GM23338 (cell line): Measurements from ENCODE around the gene NOL12.
"Not testable (repeated sequence)": the region's sequence is repeated elsewhere in the genome, so short reads cannot be mapped to it uniquely, and the experiment has no call there.

Experiments used
- CTCF ChIP-seq, 2 experiments: fragments of 200-600 bp in 1 of 2; sonication (generic) in 1 of 2; conservative IDR thresholded peaks; 2 replicates each; pipeline versions ENCODE4 v1.5.1 to v1.6.1; 2016 to 2017; ENCODE audit warnings: antibody characterized with exemption in 2 of 2, low read depth in 2 of 2, mild to moderate bottlenecking in 2 of 2, moderate library complexity in 1 of 2
- ETS1 ChIP-seq: IDR thresholded peaks from 2 replicates; pipeline ENCODE4 v1.6.1; 2016; ENCODE audit warnings: antibody characterized with exemption
- EZH2 ChIP-seq: fragments of 200-600 bp; sonication (generic); IDR thresholded peaks from one replicate; pipeline ENCODE4 v1.8.0; 2017; ENCODE audit warnings: antibody characterized with exemption, mild to moderate bottlenecking, low read depth; ENCODE audit not compliant: unreplicated experiment
- EZH2phosphoT487 ChIP-seq: fragments of 200-600 bp; sonication (generic); IDR thresholded peaks from one replicate; pipeline ENCODE4 v1.8.1; 2018; ENCODE audit warnings: antibody characterized with exemption; ENCODE audit not compliant: unreplicated experiment
- NANOG ChIP-seq: IDR thresholded peaks from 2 replicates; pipeline ENCODE4 v1.6.1; 2016; ENCODE audit warnings: antibody characterized with exemption, borderline replicate concordance
- POLR2AphosphoS5 ChIP-seq: IDR thresholded peaks from 2 replicates; pipeline ENCODE4 v1.6.1; 2016; ENCODE audit warnings: antibody characterized with exemption, low read depth
- REST ChIP-seq: IDR thresholded peaks from one replicate; pipeline ENCODE4 v1.6.1; 2018; ENCODE audit warnings: antibody characterized with exemption; ENCODE audit not compliant: unreplicated experiment
- ZNF114 ChIP-seq: fragments of 250-450 bp; sonication (Bioruptor Pico); IDR thresholded peaks from 2 replicates; pipeline ENCODE4 v1.5.0; 2020; ENCODE audit warnings: mild to moderate bottlenecking, moderate library complexity

GRCh38 chr22:37717235-37717634, 31.1 kb downstream of the NOL12 start:
- TF ChIP-seq ZNF114 (CRISPR knock-in tag); EZH2; REST; POLR2AphosphoS5; CTCF (conservative IDR thresholded peaks at IDR 0.05; ENCODE audit: low read depth in 2 of 2); EZH2phosphoT487; ETS1; NANOG: not testable (repeated sequence)
